ENCODE data around the gene TPM3. TPM values are rescaled to one million over a fixed set of nuclear protein-coding genes. Genes with fewer than 3 reads are reported as not detected.

The TPM3 gene
- total RNA-seq, 1 experiment from 2014 or later, result 625 TPM

DNA sequence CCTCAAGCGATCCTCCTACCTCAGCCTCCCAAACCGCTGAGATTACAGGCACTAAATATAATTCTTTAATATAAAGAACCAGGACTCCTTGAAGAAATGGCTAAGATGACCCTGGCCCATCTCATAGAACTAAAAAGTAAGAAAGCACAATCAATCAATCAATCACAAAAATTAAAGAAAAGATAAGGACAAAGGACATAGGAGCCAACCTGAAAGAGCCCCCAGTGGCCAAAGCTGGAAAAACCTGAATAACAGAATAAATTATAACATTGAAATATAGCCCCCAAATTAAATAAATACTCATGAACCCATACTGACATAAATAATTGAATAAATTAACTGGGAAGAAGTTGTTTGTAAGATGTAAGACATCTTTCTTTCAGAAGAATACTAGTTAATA, 45.9 kb downstream of the TPM3 start:
- no TSS peak for BruUV-seq (replicated peaks)
- TF ChIP-seq CTCF (IDR thresholded peaks at IDR 0.05; ENCODE audit: unreplicated experiment), result no peak
- Mint-ChIP-seq H3K4me3 (ENCODE audit: unreplicated experiment) (no peak overlapping the region), H3K4me1 (ENCODE audit: insufficient read depth, unreplicated experiment) (peaks cover 5% of the 10 kb centered on the region), H3K9me3 (ENCODE audit: unreplicated experiment) (no peaks in the 10 kb centered on the region), H3K27ac (ENCODE audit: low read depth, unreplicated experiment) (no peak overlapping the region), H3K27me3 (ENCODE audit: insufficient read depth, unreplicated experiment) (no peaks in the 10 kb centered on the region), H3K36me3 (ENCODE audit: insufficient read depth, unreplicated experiment) (no peaks in the 10 kb centered on the region)
- CTCF ChIA-PET, result interaction anchor here (0.5 to 0.9 kb wide), 3 partner anchors 9 to 147 kb away, joined by 3 to 4 read pairs (median 3); no protein-coding TSS in a partner anchor
- intact Hi-C loops (cut with micrococcal nuclease), result no loop called here
- DNase-seq (ENCODE audit: unreplicated experiment), result peak; percentile 26
- POLR2A ChIA-PET, result interaction anchor here (1.3 kb wide), 1 partner anchor 10 kb away, joined by 3 read pairs; no protein-coding TSS in a partner anchor

GRCh38 chr1:154142358-154142757, 49.5 kb downstream of the TPM3 start:
- H3K36me3 Mint-ChIP-seq (ENCODE audit: insufficient read depth, unreplicated experiment), result no peaks in the 10 kb centered on the region
- no peak overlapping the region for H3K4me3 Mint-ChIP-seq (ENCODE audit: unreplicated experiment)
- H3K27ac Mint-ChIP-seq (ENCODE audit: low read depth, unreplicated experiment), result no peak overlapping the region
- ChIA-PET POLR2A (interaction anchor here (0.6 kb wide), 1 partner anchor 310 kb away, joined by 3 read pairs; no protein-coding TSS in a partner anchor), CTCF (interaction anchor here (0.6 to 0.7 kb wide), 2 partner anchors 183 to 404 kb away, joined by 3 read pairs; no protein-coding TSS in a partner anchor)
- H3K4me1 Mint-ChIP-seq (ENCODE audit: insufficient read depth, unreplicated experiment), result peaks cover 4% of the 10 kb centered on the region
- DNase-seq (ENCODE audit: unreplicated experiment), result no peak
- intact Hi-C loops (cut with micrococcal nuclease), result no loop called here
- no peaks in the 10 kb centered on the region for H3K9me3 Mint-ChIP-seq (ENCODE audit: unreplicated experiment)
- H3K27me3 Mint-ChIP-seq (ENCODE audit: insufficient read depth, unreplicated experiment), result no peaks in the 10 kb centered on the region
- no peak for TF ChIP-seq CTCF (IDR thresholded peaks at IDR 0.05; ENCODE audit: unreplicated experiment)
- no TSS peak for BruUV-seq (replicated peaks)

GRCh38 chr1:154141240-154141639, 50.7 kb downstream of the TPM3 start:
- BruUV-seq (replicated peaks), result no TSS peak
- ChIA-PET CTCF (interaction anchor here (0.6 kb wide), 1 partner anchor 98 kb away, joined by 3 read pairs; no protein-coding TSS in a partner anchor), POLR2A (interaction anchor here (0.6 kb wide), 1 partner anchor 114 kb away, joined by 3 read pairs; no protein-coding TSS in a partner anchor)
- Mint-ChIP-seq H3K27ac (ENCODE audit: low read depth, unreplicated experiment) (peak overlapping the region; percentile 57), H3K27me3 (ENCODE audit: insufficient read depth, unreplicated experiment) (no peaks in the 10 kb centered on the region), H3K4me1 (ENCODE audit: insufficient read depth, unreplicated experiment) (peaks cover 4% of the 10 kb centered on the region), H3K36me3 (ENCODE audit: insufficient read depth, unreplicated experiment) (no peaks in the 10 kb centered on the region), H3K4me3 (ENCODE audit: unreplicated experiment) (no peak overlapping the region), H3K9me3 (ENCODE audit: unreplicated experiment) (no peaks in the 10 kb centered on the region)
- DNase-seq (ENCODE audit: unreplicated experiment), result no peak
- intact Hi-C loops (cut with micrococcal nuclease), result no loop called here
- no peak for TF ChIP-seq CTCF (IDR thresholded peaks at IDR 0.05; ENCODE audit: unreplicated experiment)

DNA sequence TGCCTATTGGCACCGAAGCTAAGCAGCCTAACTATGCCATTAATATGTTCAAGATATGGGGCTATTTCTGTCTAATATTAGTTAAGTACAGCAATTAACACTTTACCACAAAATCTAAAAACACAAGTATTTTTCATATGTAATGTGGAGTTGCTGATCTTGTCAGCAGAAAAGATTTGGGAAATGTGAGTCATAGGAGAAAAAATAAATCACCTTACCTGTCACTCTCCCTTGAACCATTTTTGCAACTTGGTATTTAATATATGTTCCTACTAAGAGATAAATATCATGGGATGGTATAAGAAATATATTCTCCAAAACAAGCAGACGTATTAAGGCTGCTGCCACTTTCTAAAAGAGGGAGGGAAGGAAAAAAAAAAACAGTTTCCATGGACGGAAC, 54.0 kb downstream of the TPM3 start:
- H3K4me3 Mint-ChIP-seq (ENCODE audit: unreplicated experiment), result no peak overlapping the region
- no peaks in the 10 kb centered on the region for H3K27me3 Mint-ChIP-seq (ENCODE audit: insufficient read depth, unreplicated experiment)
- no peak for TF ChIP-seq CTCF (IDR thresholded peaks at IDR 0.05; ENCODE audit: unreplicated experiment)
- no TSS peak for BruUV-seq (replicated peaks)
- CTCF ChIA-PET, result interaction anchor here (0.6 to 0.7 kb wide), 4 partner anchors 9 to 916 kb away, joined by 3 to 5 read pairs (median 4); no protein-coding TSS in a partner anchor
- intact Hi-C loops (cut with micrococcal nuclease), result no loop called here
- peaks cover 4% of the 10 kb centered on the region for H3K4me1 Mint-ChIP-seq (ENCODE audit: insufficient read depth, unreplicated experiment)
- POLR2A ChIA-PET, result interaction anchor here (0.6 to 1.7 kb wide), 5 partner anchors 12 to 1867 kb away, joined by 3 to 6 read pairs (median 4); no protein-coding TSS in a partner anchor
- no peaks in the 10 kb centered on the region for H3K36me3 Mint-ChIP-seq (ENCODE audit: insufficient read depth, unreplicated experiment)
- H3K27ac Mint-ChIP-seq (ENCODE audit: low read depth, unreplicated experiment), result no peak overlapping the region
- no peak for DNase-seq (ENCODE audit: unreplicated experiment)
- no peaks in the 10 kb centered on the region for H3K9me3 Mint-ChIP-seq (ENCODE audit: unreplicated experiment)
